Measurements from ENCODE around the gene EXD2.

Gene EXD2

DNA sequence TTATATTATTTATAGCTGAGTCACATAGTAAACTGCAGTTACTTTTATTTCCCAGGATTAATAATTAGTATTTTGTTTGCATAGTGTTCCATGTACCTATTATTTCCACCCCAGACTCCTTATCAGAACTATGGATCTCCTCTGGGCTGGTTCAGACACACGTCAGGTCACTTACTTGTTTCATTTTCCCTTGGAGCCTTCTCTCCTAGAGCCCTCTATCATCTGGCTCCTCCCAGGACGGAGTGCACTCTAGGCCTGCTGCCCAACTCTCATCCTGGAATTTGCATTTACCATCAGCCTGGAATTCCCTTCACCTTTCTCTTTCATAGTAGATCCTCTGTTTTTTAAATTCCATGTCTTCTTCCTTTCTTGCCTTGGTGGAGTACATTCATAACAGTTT, 40.2 kb downstream of the EXD2 start:
- H3K27me3 ChIP-seq (ENCODE audit: insufficient read depth, poor library complexity, severe bottlenecking): no peaks in the 10 kb centered on the region
- no peak overlapping the region for H3K27ac ChIP-seq (replicated peaks)
- DNase-seq (ENCODE audit: low read depth in 1 of 2, low spot score in 1 of 2): no peak
- TF ChIP-seq, protein P1, sequence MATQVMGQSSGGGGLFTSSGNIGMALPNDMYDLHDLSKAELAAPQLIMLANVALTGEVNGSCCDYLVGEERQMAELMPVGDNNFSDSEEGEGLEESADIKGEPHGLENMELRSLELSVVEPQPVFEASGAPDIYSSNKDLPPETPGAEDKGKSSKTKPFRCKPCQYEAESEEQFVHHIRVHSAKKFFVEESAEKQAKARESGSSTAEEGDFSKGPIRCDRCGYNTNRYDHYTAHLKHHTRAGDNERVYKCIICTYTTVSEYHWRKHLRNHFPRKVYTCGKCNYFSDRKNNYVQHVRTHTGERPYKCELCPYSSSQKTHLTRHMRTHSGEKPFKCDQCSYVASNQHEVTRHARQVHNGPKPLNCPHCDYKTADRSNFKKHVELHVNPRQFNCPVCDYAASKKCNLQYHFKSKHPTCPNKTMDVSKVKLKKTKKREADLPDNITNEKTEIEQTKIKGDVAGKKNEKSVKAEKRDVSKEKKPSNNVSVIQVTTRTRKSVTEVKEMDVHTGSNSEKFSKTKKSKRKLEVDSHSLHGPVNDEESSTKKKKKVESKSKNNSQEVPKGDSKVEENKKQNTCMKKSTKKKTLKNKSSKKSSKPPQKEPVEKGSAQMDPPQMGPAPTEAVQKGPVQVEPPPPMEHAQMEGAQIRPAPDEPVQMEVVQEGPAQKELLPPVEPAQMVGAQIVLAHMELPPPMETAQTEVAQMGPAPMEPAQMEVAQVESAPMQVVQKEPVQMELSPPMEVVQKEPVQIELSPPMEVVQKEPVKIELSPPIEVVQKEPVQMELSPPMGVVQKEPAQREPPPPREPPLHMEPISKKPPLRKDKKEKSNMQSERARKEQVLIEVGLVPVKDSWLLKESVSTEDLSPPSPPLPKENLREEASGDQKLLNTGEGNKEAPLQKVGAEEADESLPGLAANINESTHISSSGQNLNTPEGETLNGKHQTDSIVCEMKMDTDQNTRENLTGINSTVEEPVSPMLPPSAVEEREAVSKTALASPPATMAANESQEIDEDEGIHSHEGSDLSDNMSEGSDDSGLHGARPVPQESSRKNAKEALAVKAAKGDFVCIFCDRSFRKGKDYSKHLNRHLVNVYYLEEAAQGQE (IDR thresholded peaks at IDR 0.05; ENCODE audit: insufficient replicate concordance, low read depth): no peak
- TF ChIP-seq SPI1 (IDR thresholded peaks at IDR 0.05; ENCODE audit: borderline replicate concordance, low read depth) (no peak), GABPA (IDR thresholded peaks at IDR 0.05; ENCODE audit: low read depth) (no peak), POLR2AphosphoS5 (IDR thresholded peaks at IDR 0.05; ENCODE audit: low read depth) (no peak)
- TF ChIP-seq, protein P2, sequence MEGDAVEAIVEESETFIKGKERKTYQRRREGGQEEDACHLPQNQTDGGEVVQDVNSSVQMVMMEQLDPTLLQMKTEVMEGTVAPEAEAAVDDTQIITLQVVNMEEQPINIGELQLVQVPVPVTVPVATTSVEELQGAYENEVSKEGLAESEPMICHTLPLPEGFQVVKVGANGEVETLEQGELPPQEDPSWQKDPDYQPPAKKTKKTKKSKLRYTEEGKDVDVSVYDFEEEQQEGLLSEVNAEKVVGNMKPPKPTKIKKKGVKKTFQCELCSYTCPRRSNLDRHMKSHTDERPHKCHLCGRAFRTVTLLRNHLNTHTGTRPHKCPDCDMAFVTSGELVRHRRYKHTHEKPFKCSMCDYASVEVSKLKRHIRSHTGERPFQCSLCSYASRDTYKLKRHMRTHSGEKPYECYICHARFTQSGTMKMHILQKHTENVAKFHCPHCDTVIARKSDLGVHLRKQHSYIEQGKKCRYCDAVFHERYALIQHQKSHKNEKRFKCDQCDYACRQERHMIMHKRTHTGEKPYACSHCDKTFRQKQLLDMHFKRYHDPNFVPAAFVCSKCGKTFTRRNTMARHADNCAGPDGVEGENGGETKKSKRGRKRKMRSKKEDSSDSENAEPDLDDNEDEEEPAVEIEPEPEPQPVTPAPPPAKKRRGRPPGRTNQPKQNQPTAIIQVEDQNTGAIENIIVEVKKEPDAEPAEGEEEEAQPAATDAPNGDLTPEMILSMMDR (IDR thresholded peaks at IDR 0.05; ENCODE audit: insufficient read depth, low read length): no peak
- no peak overlapping the region for H3K4me3 ChIP-seq (replicated peaks; ENCODE audit: insufficient read depth, low read length)

DNA sequence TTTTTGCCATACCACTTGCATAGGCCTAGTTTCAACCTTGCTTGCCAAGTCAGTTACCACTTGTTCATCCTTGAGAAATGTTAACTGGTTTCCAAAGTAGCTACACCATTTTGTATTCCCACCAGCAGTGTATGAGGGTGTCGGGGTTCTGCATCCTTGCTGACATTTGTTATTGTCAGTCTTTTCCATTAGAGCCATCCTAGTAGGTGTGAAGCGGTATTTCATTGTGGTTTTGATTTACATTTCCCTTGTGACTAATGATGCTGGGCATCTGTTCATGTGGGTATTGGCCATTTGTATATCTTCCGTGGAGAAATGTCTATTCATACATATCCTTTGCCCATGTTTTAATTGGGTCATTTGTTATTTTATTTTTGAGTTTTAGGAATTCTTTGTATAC, 41.1 kb downstream of the EXD2 start:
- H3K4me3 ChIP-seq (replicated peaks; ENCODE audit: insufficient read depth, low read length): no peak overlapping the region
- DNase-seq (ENCODE audit: low read depth in 1 of 2, low spot score in 1 of 2): no peak
- no peaks in the 10 kb centered on the region for H3K27me3 ChIP-seq (ENCODE audit: insufficient read depth, poor library complexity, severe bottlenecking)
- TF ChIP-seq, protein P2 (IDR thresholded peaks at IDR 0.05; ENCODE audit: insufficient read depth, low read length): no peak
- H3K27ac ChIP-seq (replicated peaks): no peak overlapping the region

DNA sequence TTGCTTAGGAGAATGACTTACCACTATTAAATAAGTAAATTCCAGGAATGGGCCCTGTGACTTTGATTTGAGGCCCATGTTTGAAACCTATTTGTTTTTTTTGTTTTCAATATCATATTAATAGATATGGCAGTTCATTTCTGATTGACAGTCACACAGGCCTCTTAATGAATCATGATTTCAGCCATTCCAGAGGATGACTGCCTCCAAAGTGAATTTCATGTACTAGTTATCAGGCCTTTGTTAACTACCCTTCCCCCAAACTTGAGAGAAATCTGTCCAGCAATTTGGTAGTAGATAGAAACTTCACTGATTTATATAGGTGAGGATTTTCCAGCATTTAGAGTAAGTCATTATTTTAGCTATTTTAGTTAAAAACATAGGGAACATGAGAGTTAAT, 42.8 kb downstream of the EXD2 start:
- Histone ChIP-seq H3K27ac (replicated peaks) (no peak overlapping the region), H3K4me3 (replicated peaks; ENCODE audit: insufficient read depth, low read length) (no peak overlapping the region), H3K27me3 (ENCODE audit: insufficient read depth, poor library complexity, severe bottlenecking) (no peaks in the 10 kb centered on the region)
- no peak for DNase-seq (ENCODE audit: low read depth in 1 of 2, low spot score in 1 of 2)
- TF ChIP-seq, protein P1 (IDR thresholded peaks at IDR 0.05; ENCODE audit: insufficient replicate concordance, low read depth): no peak
- TF ChIP-seq POLR2AphosphoS5 (IDR thresholded peaks at IDR 0.05; ENCODE audit: low read depth) (no peak), SPI1 (IDR thresholded peaks at IDR 0.05; ENCODE audit: borderline replicate concordance, low read depth) (no peak), GABPA (IDR thresholded peaks at IDR 0.05; ENCODE audit: low read depth) (no peak)
- TF ChIP-seq, protein P2 (IDR thresholded peaks at IDR 0.05; ENCODE audit: insufficient read depth, low read length): no peak

DNA sequence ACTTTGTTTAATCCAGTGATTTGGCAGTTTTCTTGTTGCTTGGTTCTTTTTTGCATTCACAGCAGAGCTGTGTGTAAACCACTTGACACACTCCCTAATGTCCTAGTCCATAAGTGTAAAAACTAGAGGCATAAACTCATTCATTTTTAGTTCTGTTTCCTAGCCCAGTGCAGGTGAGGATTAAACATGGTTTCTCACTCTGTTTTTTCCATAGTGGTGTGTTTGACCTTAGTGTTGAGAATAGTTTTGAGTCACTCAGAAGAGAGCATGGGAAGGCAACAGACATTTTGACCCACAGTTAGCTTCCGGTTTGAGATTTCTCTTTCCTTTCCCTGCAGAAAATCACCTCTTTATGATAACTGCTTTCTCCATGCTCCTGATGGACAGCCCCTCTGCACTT, 44.4 kb downstream of the EXD2 start:
- H3K27me3 ChIP-seq (ENCODE audit: insufficient read depth, poor library complexity, severe bottlenecking): no peaks in the 10 kb centered on the region
- no peak overlapping the region for H3K27ac ChIP-seq (replicated peaks)
- DNase-seq (ENCODE audit: low read depth in 1 of 2, low spot score in 1 of 2): no peak
- H3K4me3 ChIP-seq (replicated peaks; ENCODE audit: insufficient read depth, low read length): no peak overlapping the region
- TF ChIP-seq GABPA (IDR thresholded peaks at IDR 0.05; ENCODE audit: low read depth) (no peak), POLR2AphosphoS5 (IDR thresholded peaks at IDR 0.05; ENCODE audit: low read depth) (no peak), SPI1 (IDR thresholded peaks at IDR 0.05; ENCODE audit: borderline replicate concordance, low read depth) (no peak)
- TF ChIP-seq, protein P2 (IDR thresholded peaks at IDR 0.05; ENCODE audit: insufficient read depth, low read length): no peak
- TF ChIP-seq, protein P1 (IDR thresholded peaks at IDR 0.05; ENCODE audit: insufficient replicate concordance, low read depth): no peak
